Measurements from ENCODE around the gene NEUROD6. TPM values are rescaled to one million over a fixed set of nuclear protein-coding genes. Genes with fewer than 3 reads are reported as not detected.

NEUROD6 gene
- total and polyA plus RNA-seq, 4 donors = not detected

- TF ChIP-seq MAX (IDR thresholded peaks at IDR 0.05) = no peak
- TF ChIP-seq YY1 (IDR thresholded peaks at IDR 0.05) = no peak
- no peak for TF ChIP-seq RAD21 (IDR thresholded peaks at IDR 0.05)
- no peak for TF ChIP-seq HNF4G (IDR thresholded peaks at IDR 0.05)
- no peak for TF ChIP-seq NR2F2 (IDR thresholded peaks at IDR 0.05)
- TF ChIP-seq ATF3 (IDR thresholded peaks at IDR 0.05) = no peak
- no peak for TF ChIP-seq EGR1 (IDR thresholded peaks at IDR 0.05; ENCODE audit: low read depth in 2 of 2)
- TF ChIP-seq FOXA1 (IDR thresholded peaks at IDR 0.05) = no peak
Observed at GRCh38 chr7:31363496-31363895, 23.0 kb upstream of the NEUROD6 start (continued).

GRCh38 chr7:31363051-31363450 lies 22.5 kb upstream of the NEUROD6 start:
- TF ChIP-seq SP1 (IDR thresholded peaks at IDR 0.05) (no peak), ATF3 (IDR thresholded peaks at IDR 0.05) (no peak), HNF4A (conservative IDR thresholded peaks at IDR 0.05) (no peak), ZBTB33 (IDR thresholded peaks at IDR 0.05) (no peak), TAF1 (conservative IDR thresholded peaks at IDR 0.05) (no peak), JUND (IDR thresholded peaks at IDR 0.05) (no peak), HNF4G (IDR thresholded peaks at IDR 0.05) (no peak), FOXA1 (IDR thresholded peaks at IDR 0.05) (no peak), RAD21 (IDR thresholded peaks at IDR 0.05) (no peak), YY1 (IDR thresholded peaks at IDR 0.05) (no peak), GABPA (IDR thresholded peaks at IDR 0.05 in 1 of 2, conservative IDR thresholded peaks at IDR 0.05 in 1 of 2) (no peak), EGR1 (IDR thresholded peaks at IDR 0.05; ENCODE audit: low read depth in 2 of 2) (no peak), RXRA (IDR thresholded peaks at IDR 0.05) (no peak), MAX (IDR thresholded peaks at IDR 0.05) (no peak), FOXA2 (IDR thresholded peaks at IDR 0.05) (no peak), REST (IDR thresholded peaks at IDR 0.05) (no peak), NR2F2 (IDR thresholded peaks at IDR 0.05) (no peak), CTCF (IDR thresholded peaks at IDR 0.05; ENCODE audit: low read depth, low read length, missing input control) (no peak)
- H3K4me3 ChIP-seq (ENCODE audit: low read depth in 1 of 3, low read length in 3 of 3) = no peak overlapping the region
- no peaks in the 10 kb centered on the region for H3K27me3 ChIP-seq (ENCODE audit: control insufficient read depth in 4 of 4, insufficient read depth in 4 of 4, low read length in 3 of 4)
- no peaks in the 10 kb centered on the region for H3K9me3 ChIP-seq (ENCODE audit: control insufficient read depth in 4 of 4, low read length in 3 of 4)
- no peaks in the 10 kb centered on the region for H3K4me1 ChIP-seq (ENCODE audit: control insufficient read depth in 4 of 4, insufficient read depth in 4 of 4, low read length in 3 of 4)
- H3K9ac ChIP-seq (ENCODE audit: low read depth in 1 of 2, low read length in 2 of 2) = no peak overlapping the region
- DNase-seq (ENCODE audit: low spot score) = no peak
- H3K27ac ChIP-seq (ENCODE audit: low read depth in 1 of 2, low read length in 2 of 2) = no peak overlapping the region
- no peaks in the 10 kb centered on the region for H3K36me3 ChIP-seq (ENCODE audit: control insufficient read depth in 4 of 4, insufficient read depth in 3 of 4, low read depth in 1 of 4, low read length in 3 of 4)
- 62% methylated on average over 5 of the region's 5 CpGs for WGBS
